SK-N-SH treated with all-trans-retinoic acid at 6 μM for 48 hours (cell line): Measurements from ENCODE around the gene STK4.

ENCODE experiments used
- ATAC-seq: fragments of 200-7000 bp; cut with Tn5 transposase; 3 replicates; pipeline ENCODE4 v1.9.1; 2020; ENCODE audit warnings: mild to moderate bottlenecking, moderate library complexity
- ARNTL ChIP-seq: fragments of 450-650 bp; formaldehyde crosslinking; IDR thresholded peaks from 2 replicates; pipeline ENCODE4 v1.5.0; 2020; ENCODE audit warnings: low read depth, mild to moderate bottlenecking, moderate library complexity, borderline replicate concordance
- BACH2 ChIP-seq: fragments of 250-450 bp; sonication (Bioruptor Pico); IDR thresholded peaks from 2 replicates; pipeline ENCODE4 v1.9.0; 2021; ENCODE audit warnings: mild to moderate bottlenecking, borderline replicate concordance
- CSDC2 ChIP-seq: fragments of 250-450 bp; sonication (Bioruptor Pico); IDR thresholded peaks from 2 replicates; pipeline ENCODE4 v1.5.0; 2020; ENCODE audit warnings: mild to moderate bottlenecking, moderate library complexity
- CSRNP3 ChIP-seq: fragments of 250-450 bp; sonication (Bioruptor Pico); IDR thresholded peaks from 2 replicates; pipeline ENCODE4 v1.5.1; 2021; ENCODE audit warnings: mild to moderate bottlenecking, moderate library complexity
- ESRRG ChIP-seq: fragments of 250-450 bp; sonication (Bioruptor Pico); IDR thresholded peaks from 2 replicates; pipeline ENCODE4 v1.6.1; 2021; ENCODE audit warnings: mild to moderate bottlenecking
- GLIS3 ChIP-seq: fragments of 250-450 bp; sonication (Bioruptor Pico); IDR thresholded peaks from 2 replicates; pipeline ENCODE4 v1.5.0; 2020; ENCODE audit warnings: mild to moderate bottlenecking, moderate library complexity
- ISL1 ChIP-seq: fragments of 250-450 bp; sonication (Bioruptor Pico); IDR thresholded peaks from 2 replicates; pipeline ENCODE4 v2.1.2; 2022; ENCODE audit warnings: mild to moderate bottlenecking, moderate library complexity
- OSR1 ChIP-seq: fragments of 250-450 bp; sonication (Bioruptor Pico); IDR thresholded peaks from 2 replicates; pipeline ENCODE4 v1.8.0; 2022; ENCODE audit warnings: moderate library complexity, mild to moderate bottlenecking, inconsistent platforms
- PATZ1 ChIP-seq: fragments of 250-450 bp; sonication (Bioruptor Pico); IDR thresholded peaks from 2 replicates; pipeline ENCODE4 v1.8.0; 2020; ENCODE audit warnings: mild to moderate bottlenecking, moderate library complexity, borderline replicate concordance
- PPARA ChIP-seq: fragments of 250-450 bp; sonication (Bioruptor Pico); IDR thresholded peaks from 2 replicates; pipeline ENCODE4 v1.5.0; 2020; ENCODE audit warnings: mild to moderate bottlenecking, borderline replicate concordance
- RARB ChIP-seq: fragments of 250-450 bp; sonication (Bioruptor Pico); IDR thresholded peaks from 2 replicates; pipeline ENCODE4 v1.8.0; 2021; ENCODE audit warnings: mild to moderate bottlenecking, moderate library complexity
- SNAI2 ChIP-seq: fragments of 250-450 bp; sonication (Bioruptor Pico); IDR thresholded peaks from 2 replicates; pipeline ENCODE4 v1.5.0; 2020; ENCODE audit warnings: mild to moderate bottlenecking, moderate library complexity
- TCF4 ChIP-seq: fragments of 250-450 bp; sonication (Bioruptor Pico); IDR thresholded peaks from 2 replicates; pipeline ENCODE4 v1.8.0; 2021; ENCODE audit warnings: mild to moderate bottlenecking, moderate library complexity, borderline replicate concordance
- TOX ChIP-seq: fragments of 250-450 bp; sonication (Bioruptor Pico); IDR thresholded peaks from 2 replicates; pipeline ENCODE4 v1.8.0; 2021; ENCODE audit warnings: mild to moderate bottlenecking, moderate library complexity, borderline replicate concordance
- ZC3H10 ChIP-seq: fragments of 250-450 bp; sonication (Bioruptor Pico); IDR thresholded peaks from 2 replicates; pipeline ENCODE4 v1.5.1; 2021; ENCODE audit warnings: mild to moderate bottlenecking, moderate library complexity
- ZFP3 ChIP-seq: fragments of 250-450 bp; sonication (Bioruptor Pico); IDR thresholded peaks from 2 replicates; pipeline ENCODE4 v1.5.0; 2020; ENCODE audit warnings: mild to moderate bottlenecking, moderate library complexity
- ZNF565 ChIP-seq: fragments of 450-650 bp; formaldehyde crosslinking; conservative IDR thresholded peaks from 2 replicates; pipeline ENCODE4 v1.5.0; 2020; ENCODE audit warnings: low read depth, mild to moderate bottlenecking, moderate library complexity
- ZNF70 ChIP-seq: fragments of 450-650 bp; formaldehyde crosslinking; IDR thresholded peaks from 2 replicates; pipeline ENCODE4 v1.5.0; 2020; ENCODE audit warnings: mild to moderate bottlenecking, moderate library complexity
- TF ChIP-seq, protein P1 (sequence below): fragments of 250-450 bp; sonication (Bioruptor Pico); IDR thresholded peaks from 2 replicates; pipeline ENCODE4 v1.5.1; 2020; ENCODE audit warnings: low read depth, mild to moderate bottlenecking, moderate library complexity
- TF ChIP-seq, protein P2 (sequence below): fragments of 250-450 bp; sonication (Bioruptor Pico); IDR thresholded peaks from 2 replicates; pipeline ENCODE4 v1.5.0; 2020; ENCODE audit warnings: mild to moderate bottlenecking, moderate library complexity
- TF ChIP-seq, protein P3 (sequence below): fragments of 250-450 bp; sonication (Bioruptor Pico); IDR thresholded peaks from 2 replicates; pipeline ENCODE4 v1.8.0; 2021; ENCODE audit warnings: low read depth, mild to moderate bottlenecking, moderate library complexity, borderline replicate concordance

The STK4 gene

GRCh38 chr20:44997171-44997570 lies 30.9 kb downstream of the STK4 start:
- no peak for ATAC-seq
- TF ChIP-seq ZNF70: no peak
- TF ChIP-seq PATZ1: no peak
- TF ChIP-seq PPARA (CRISPR knock-in tag): no peak
- TF ChIP-seq ZC3H10 (CRISPR knock-in tag): no peak
- TF ChIP-seq, protein P1, sequence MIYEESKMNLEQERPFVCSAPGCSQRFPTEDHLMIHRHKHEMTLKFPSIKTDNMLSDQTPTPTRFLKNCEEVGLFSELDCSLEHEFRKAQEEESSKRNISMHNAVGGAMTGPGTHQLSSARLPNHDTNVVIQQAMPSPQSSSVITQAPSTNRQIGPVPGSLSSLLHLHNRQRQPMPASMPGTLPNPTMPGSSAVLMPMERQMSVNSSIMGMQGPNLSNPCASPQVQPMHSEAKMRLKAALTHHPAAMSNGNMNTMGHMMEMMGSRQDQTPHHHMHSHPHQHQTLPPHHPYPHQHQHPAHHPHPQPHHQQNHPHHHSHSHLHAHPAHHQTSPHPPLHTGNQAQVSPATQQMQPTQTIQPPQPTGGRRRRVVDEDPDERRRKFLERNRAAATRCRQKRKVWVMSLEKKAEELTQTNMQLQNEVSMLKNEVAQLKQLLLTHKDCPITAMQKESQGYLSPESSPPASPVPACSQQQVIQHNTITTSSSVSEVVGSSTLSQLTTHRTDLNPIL: no peak
- no peak for TF ChIP-seq ESRRG
- TF ChIP-seq TCF4 (CRISPR knock-in tag): no peak
- no peak for TF ChIP-seq ZNF565 (CRISPR knock-in tag)
- TF ChIP-seq, protein P2, sequence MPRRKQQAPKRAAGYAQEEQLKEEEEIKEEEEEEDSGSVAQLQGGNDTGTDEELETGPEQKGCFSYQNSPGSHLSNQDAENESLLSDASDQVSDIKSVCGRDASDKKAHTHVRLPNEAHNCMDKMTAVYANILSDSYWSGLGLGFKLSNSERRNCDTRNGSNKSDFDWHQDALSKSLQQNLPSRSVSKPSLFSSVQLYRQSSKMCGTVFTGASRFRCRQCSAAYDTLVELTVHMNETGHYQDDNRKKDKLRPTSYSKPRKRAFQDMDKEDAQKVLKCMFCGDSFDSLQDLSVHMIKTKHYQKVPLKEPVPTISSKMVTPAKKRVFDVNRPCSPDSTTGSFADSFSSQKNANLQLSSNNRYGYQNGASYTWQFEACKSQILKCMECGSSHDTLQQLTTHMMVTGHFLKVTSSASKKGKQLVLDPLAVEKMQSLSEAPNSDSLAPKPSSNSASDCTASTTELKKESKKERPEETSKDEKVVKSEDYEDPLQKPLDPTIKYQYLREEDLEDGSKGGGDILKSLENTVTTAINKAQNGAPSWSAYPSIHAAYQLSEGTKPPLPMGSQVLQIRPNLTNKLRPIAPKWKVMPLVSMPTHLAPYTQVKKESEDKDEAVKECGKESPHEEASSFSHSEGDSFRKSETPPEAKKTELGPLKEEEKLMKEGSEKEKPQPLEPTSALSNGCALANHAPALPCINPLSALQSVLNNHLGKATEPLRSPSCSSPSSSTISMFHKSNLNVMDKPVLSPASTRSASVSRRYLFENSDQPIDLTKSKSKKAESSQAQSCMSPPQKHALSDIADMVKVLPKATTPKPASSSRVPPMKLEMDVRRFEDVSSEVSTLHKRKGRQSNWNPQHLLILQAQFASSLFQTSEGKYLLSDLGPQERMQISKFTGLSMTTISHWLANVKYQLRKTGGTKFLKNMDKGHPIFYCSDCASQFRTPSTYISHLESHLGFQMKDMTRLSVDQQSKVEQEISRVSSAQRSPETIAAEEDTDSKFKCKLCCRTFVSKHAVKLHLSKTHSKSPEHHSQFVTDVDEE (CRISPR knock-in tag): no peak
- no peak for TF ChIP-seq ZFP3 (CRISPR knock-in tag)
- TF ChIP-seq CSRNP3 (CRISPR knock-in tag): no peak
- no peak for TF ChIP-seq ARNTL (CRISPR knock-in tag)
- TF ChIP-seq TOX: no peak
- TF ChIP-seq BACH2: no peak
- TF ChIP-seq, protein P3, sequence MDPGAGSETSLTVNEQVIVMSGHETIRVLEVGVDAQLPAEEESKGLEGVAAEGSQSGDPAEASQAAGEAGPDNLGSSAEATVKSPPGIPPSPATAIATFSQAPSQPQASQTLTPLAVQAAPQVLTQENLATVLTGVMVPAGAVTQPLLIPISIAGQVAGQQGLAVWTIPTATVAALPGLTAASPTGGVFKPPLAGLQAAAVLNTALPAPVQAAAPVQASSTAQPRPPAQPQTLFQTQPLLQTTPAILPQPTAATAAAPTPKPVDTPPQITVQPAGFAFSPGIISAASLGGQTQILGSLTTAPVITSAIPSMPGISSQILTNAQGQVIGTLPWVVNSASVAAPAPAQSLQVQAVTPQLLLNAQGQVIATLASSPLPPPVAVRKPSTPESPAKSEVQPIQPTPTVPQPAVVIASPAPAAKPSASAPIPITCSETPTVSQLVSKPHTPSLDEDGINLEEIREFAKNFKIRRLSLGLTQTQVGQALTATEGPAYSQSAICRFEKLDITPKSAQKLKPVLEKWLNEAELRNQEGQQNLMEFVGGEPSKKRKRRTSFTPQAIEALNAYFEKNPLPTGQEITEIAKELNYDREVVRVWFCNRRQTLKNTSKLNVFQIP (CRISPR knock-in tag): no peak
- TF ChIP-seq GLIS3 (CRISPR knock-in tag): no peak
- no peak for TF ChIP-seq ISL1 (CRISPR knock-in tag)
- no peak for TF ChIP-seq OSR1 (CRISPR knock-in tag)
- TF ChIP-seq RARB (CRISPR knock-in tag): no peak
- TF ChIP-seq, all 23 proteins: peak for 0

DNA sequence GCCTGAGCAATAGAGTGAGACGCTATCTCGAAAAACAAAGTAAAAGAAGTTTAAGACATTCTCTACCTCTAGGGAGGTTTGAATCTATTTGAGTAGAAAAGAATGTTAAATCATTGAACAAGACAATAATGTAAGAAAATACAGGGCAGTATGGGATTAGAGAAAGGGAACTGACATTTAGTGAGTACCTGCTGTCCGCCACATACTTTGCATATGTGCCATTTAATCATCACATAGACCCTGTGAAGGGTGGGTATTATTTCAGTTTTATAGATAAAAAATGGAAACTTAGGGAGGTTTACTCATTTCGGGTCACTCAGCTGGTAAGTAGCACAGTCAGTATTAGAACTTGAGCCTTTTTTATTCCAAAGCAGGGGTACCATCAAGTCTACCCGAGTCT lies 31.4 kb downstream of the STK4 start:
- TF ChIP-seq OSR1 (CRISPR knock-in tag): no peak
- no peak for TF ChIP-seq BACH2
- TF ChIP-seq ZNF565 (CRISPR knock-in tag): no peak
- no peak for TF ChIP-seq ESRRG
- no peak for TF ChIP-seq ZFP3 (CRISPR knock-in tag)
- TF ChIP-seq ISL1 (CRISPR knock-in tag): no peak
- TF ChIP-seq TOX: no peak
- TF ChIP-seq SNAI2 (CRISPR knock-in tag): no peak
- TF ChIP-seq GLIS3 (CRISPR knock-in tag): no peak
- TF ChIP-seq ZNF70: no peak
- ATAC-seq: no peak

GRCh38 chr20:45008521-45009049 lies 42.3 kb downstream of the STK4 start:
- ATAC-seq: no peak
- TF ChIP-seq ISL1 (CRISPR knock-in tag): no peak
- TF ChIP-seq ZNF70: no peak
- no peak for TF ChIP-seq GLIS3 (CRISPR knock-in tag)
- TF ChIP-seq RARB (CRISPR knock-in tag): no peak
- TF ChIP-seq, protein P1: no peak
- TF ChIP-seq PPARA (CRISPR knock-in tag): no peak
- TF ChIP-seq SNAI2 (CRISPR knock-in tag): no peak
- no peak for TF ChIP-seq TOX
- no peak for TF ChIP-seq CSDC2 (CRISPR knock-in tag)
- no peak for TF ChIP-seq ZC3H10 (CRISPR knock-in tag)
- TF ChIP-seq BACH2: no peak
- no peak for TF ChIP-seq OSR1 (CRISPR knock-in tag)
- TF ChIP-seq CSRNP3 (CRISPR knock-in tag): no peak
- no peak for TF ChIP-seq ZFP3 (CRISPR knock-in tag)
- no peak for TF ChIP-seq ESRRG
- TF ChIP-seq, protein P3 (CRISPR knock-in tag): no peak
